Stimulated activated naive CD8-positive, alpha-beta T cell treated with anti-CD3 and anti-CD28 coated beads, Interleukin-15, amount 100 ng/mL, for 72 hours (primary cell): Measurements from ENCODE around the gene CARMIL1.

Experiments used
- ATAC-seq: fragments of 150-1000 bp; cut with Tn5 transposase; 2 replicates; pipeline ENCODE4 v1.10.0; 2021; ENCODE audit warnings: mild to moderate bottlenecking, moderate library complexity
- DNase-seq, 2 donors: peaks; one replicate each; pipeline ENCODE4 v3.0.0; 2021 to 2022
- H3K27ac Mint-ChIP-seq, 2 donors: one replicate each; pipeline ENCODE4 v1.8.0; 2022; ENCODE audit warnings: mild to moderate bottlenecking in 2 of 2, mixed read lengths in 2 of 2, moderate library complexity in 2 of 2
- H3K27me3 Mint-ChIP-seq: one replicate; pipeline ENCODE4 v1.8.0; 2022; ENCODE audit warnings: mixed read lengths
- H3K4me1 Mint-ChIP-seq: one replicate; pipeline ENCODE4 v1.8.0; 2022; ENCODE audit warnings: mild to moderate bottlenecking, mixed read lengths
- H3K4me3 Mint-ChIP-seq, 2 donors: one replicate each; pipeline ENCODE4 v1.8.0; 2022; ENCODE audit warnings: mild to moderate bottlenecking in 2 of 2, mixed read lengths in 2 of 2, moderate library complexity in 1 of 2
- H3K9me3 Mint-ChIP-seq, 2 donors: one replicate each; pipeline ENCODE4 v1.8.0; 2022; ENCODE audit warnings: mixed read lengths in 2 of 2

The CARMIL1 gene

GRCh38 chr6:25259756-25260155 is 19.4 kb upstream of the CARMIL1 start:
- Mint-ChIP-seq H3K4me3 (no peak overlapping the region), H3K27ac (no peak overlapping the region), H3K9me3 (no peaks in the 10 kb centered on the region), H3K27me3 (peaks cover 5% of the 10 kb centered on the region), H3K4me1 (no peaks in the 10 kb centered on the region)
- DNase-seq: no peak
- ATAC-seq: no peak

GRCh38 chr6:25263657-25264056 is 15.5 kb upstream of the CARMIL1 start:
- Mint-ChIP-seq H3K4me3 (no peak overlapping the region), H3K4me1 (peaks cover 11% of the 10 kb centered on the region), H3K27ac (no peak overlapping the region), H3K27me3 (no peaks in the 10 kb centered on the region), H3K9me3 (no peaks in the 10 kb centered on the region)
- ATAC-seq (no peak), DNase-seq (no peak)

- ATAC-seq (no peak), DNase-seq (no peak)
- no peak overlapping the region for H3K27ac Mint-ChIP-seq
- H3K9me3 Mint-ChIP-seq: no peaks in the 10 kb centered on the region
- peaks cover 11% of the 10 kb centered on the region for H3K4me1 Mint-ChIP-seq
- H3K4me3 Mint-ChIP-seq: no peak overlapping the region
- no peaks in the 10 kb centered on the region for H3K27me3 Mint-ChIP-seq
Observed at GRCh38 chr6:25266456-25267100, 12.6 kb upstream of the CARMIL1 start.

- H3K27me3 Mint-ChIP-seq: peaks cover 10% of the 10 kb centered on the region
- no peak overlapping the region for H3K4me3 Mint-ChIP-seq
- H3K4me1 Mint-ChIP-seq: peaks cover 11% of the 10 kb centered on the region
- H3K9me3 Mint-ChIP-seq: no peaks in the 10 kb centered on the region
- ATAC-seq (no peak), DNase-seq (no peak)
- H3K27ac Mint-ChIP-seq: no peak overlapping the region
Observed at GRCh38 chr6:25267662-25268061, 11.5 kb upstream of the CARMIL1 start.

- no peak overlapping the region for H3K4me3 Mint-ChIP-seq
- DNase-seq: no peak
- peaks cover 13% of the 10 kb centered on the region for H3K27me3 Mint-ChIP-seq
- H3K27ac Mint-ChIP-seq: no peak overlapping the region
- no peak for ATAC-seq
- H3K9me3 Mint-ChIP-seq: no peaks in the 10 kb centered on the region
- H3K4me1 Mint-ChIP-seq: peaks cover 4% of the 10 kb centered on the region
Observed at GRCh38 chr6:25270559-25270958, 8.6 kb upstream of the CARMIL1 start.

- DNase-seq (no peak), ATAC-seq (no peak)
- H3K9me3 Mint-ChIP-seq: no peaks in the 10 kb centered on the region
- H3K27ac Mint-ChIP-seq: no peak overlapping the region
- H3K4me3 Mint-ChIP-seq: no peak overlapping the region
- H3K4me1 Mint-ChIP-seq: peaks cover 22% of the 10 kb centered on the region
- H3K27me3 Mint-ChIP-seq: peaks cover 13% of the 10 kb centered on the region
Observed at GRCh38 chr6:25275436-25275835, 3.7 kb upstream of the CARMIL1 start.

GRCh38 chr6:25277386-25277785 is 1.8 kb upstream of the CARMIL1 start:
- H3K27ac Mint-ChIP-seq: no peak overlapping the region
- H3K4me1 Mint-ChIP-seq: peaks cover 32% of the 10 kb centered on the region
- H3K9me3 Mint-ChIP-seq: no peaks in the 10 kb centered on the region
- H3K4me3 Mint-ChIP-seq: no peak overlapping the region
- peaks cover 6% of the 10 kb centered on the region for H3K27me3 Mint-ChIP-seq
- DNase-seq: no peak
- ATAC-seq: no peak

- DNase-seq: no peak
- H3K27ac Mint-ChIP-seq: no peak overlapping the region
- H3K4me3 Mint-ChIP-seq: peak overlapping the region; percentile 49 to 94
- peaks cover 32% of the 10 kb centered on the region for H3K4me1 Mint-ChIP-seq
- H3K9me3 Mint-ChIP-seq: no peaks in the 10 kb centered on the region
- H3K27me3 Mint-ChIP-seq: peaks cover 1% of the 10 kb centered on the region
- no peak for ATAC-seq
Observed at GRCh38 chr6:25277857-25278256, 1.3 kb upstream of the CARMIL1 start.

- peaks cover 32% of the 10 kb centered on the region for H3K4me1 Mint-ChIP-seq
- H3K27ac Mint-ChIP-seq: peak overlapping the region; percentile 83 to 91
- peak overlapping the region; percentile 91 to 94 for H3K4me3 Mint-ChIP-seq
- DNase-seq: peak in 1 of 2 donors; percentile 7
- no peaks in the 10 kb centered on the region for H3K9me3 Mint-ChIP-seq
- no peaks in the 10 kb centered on the region for H3K27me3 Mint-ChIP-seq
- ATAC-seq: peak; percentile 52
Observed at GRCh38 chr6:25278261-25278913, 787 bp upstream of the CARMIL1 start.

- no peaks in the 10 kb centered on the region for H3K27me3 Mint-ChIP-seq
- DNase-seq: peak in 1 of 2 donors; percentile 20
- H3K4me1 Mint-ChIP-seq: peaks cover 32% of the 10 kb centered on the region
- no peaks in the 10 kb centered on the region for H3K9me3 Mint-ChIP-seq
- H3K4me3 Mint-ChIP-seq: peak overlapping the region; percentile 91 to 94
- ATAC-seq: peak; percentile 31
- H3K27ac Mint-ChIP-seq: peak overlapping the region; percentile 43 to 69
Observed at GRCh38 chr6:25279748-25280343, 672 bp downstream of the CARMIL1 start.

- ATAC-seq (peak; percentile 25), DNase-seq (peak; percentile 14 to 18)
- Mint-ChIP-seq H3K27me3 (no peaks in the 10 kb centered on the region), H3K4me3 (peak overlapping the region; percentile 91 to 94), H3K9me3 (no peaks in the 10 kb centered on the region), H3K27ac (no peak overlapping the region), H3K4me1 (peaks cover 32% of the 10 kb centered on the region)
Observed at GRCh38 chr6:25280344-25281074, 1.3 kb downstream of the CARMIL1 start.

GRCh38 chr6:25286891-25287290 is 7.7 kb downstream of the CARMIL1 start:
- Mint-ChIP-seq H3K9me3 (no peaks in the 10 kb centered on the region), H3K27ac (no peak overlapping the region), H3K4me3 (no peak overlapping the region), H3K27me3 (no peaks in the 10 kb centered on the region), H3K4me1 (peaks cover 5% of the 10 kb centered on the region)
- ATAC-seq (no peak), DNase-seq (no peak)

GRCh38 chr6:25287941-25288340 is 8.8 kb downstream of the CARMIL1 start:
- Mint-ChIP-seq H3K27me3 (no peaks in the 10 kb centered on the region), H3K9me3 (no peaks in the 10 kb centered on the region), H3K27ac (no peak overlapping the region), H3K4me3 (no peak overlapping the region), H3K4me1 (peaks cover 5% of the 10 kb centered on the region)
- ATAC-seq (no peak), DNase-seq (no peak)

- Mint-ChIP-seq H3K27me3 (no peaks in the 10 kb centered on the region), H3K27ac (no peak overlapping the region), H3K4me1 (peaks cover 5% of the 10 kb centered on the region), H3K9me3 (no peaks in the 10 kb centered on the region), H3K4me3 (no peak overlapping the region)
- ATAC-seq: no peak
- no peak for DNase-seq
Observed at GRCh38 chr6:25288518-25288917, 9.3 kb downstream of the CARMIL1 start.

- ATAC-seq (no peak), DNase-seq (no peak)
- Mint-ChIP-seq H3K9me3 (no peaks in the 10 kb centered on the region), H3K27ac (no peak overlapping the region), H3K4me1 (peaks cover 5% of the 10 kb centered on the region), H3K4me3 (no peak overlapping the region), H3K27me3 (no peaks in the 10 kb centered on the region)
Observed at GRCh38 chr6:25290306-25291060, 11.3 kb downstream of the CARMIL1 start.
